ENCODE measurements around the gene MRPL53.

The MRPL53 gene

GRCh38 chr2:74426181-74426758 is 46.2 kb downstream of the MRPL53 start:
- TF ChIP-seq PRDM10 (tag by site-specific recombination; IDR thresholded peaks at IDR 0.05) (no peak), ZNF138 (tag by site-specific recombination; IDR thresholded peaks at IDR 0.05; ENCODE audit: borderline replicate concordance) (no peak), PRDM1 (tag by site-specific recombination; IDR thresholded peaks at IDR 0.05) (no peak), KLF17 (tag by site-specific recombination; IDR thresholded peaks at IDR 0.05) (0 out of 2 replicates have a peak, but pooled peaks have one; percentile 28), ZBTB21 (tag by site-specific recombination; IDR thresholded peaks at IDR 0.05) (0 out of 2 replicates have a peak, but pooled peaks have one; percentile 28), ZNF747 (tag by site-specific recombination; IDR thresholded peaks at IDR 0.05) (no peak), ZSCAN4 (tag by site-specific recombination; IDR thresholded peaks at IDR 0.05) (no peak), ZNF280C (tag by site-specific recombination; IDR thresholded peaks at IDR 0.05) (no peak), ZNF837 (tag by site-specific recombination; IDR thresholded peaks at IDR 0.05) (no peak), PATZ1 (tag by site-specific recombination; IDR thresholded peaks at IDR 0.05) (peak; percentile 31; the same call in 1 of the 2 replicates), ZIC2 (tag by site-specific recombination; IDR thresholded peaks at IDR 0.05) (peak; percentile 17; the same call in 1 of the 2 replicates), GLIS1 (tag by site-specific recombination; IDR thresholded peaks at IDR 0.05) (0 out of 2 replicates have a peak, but pooled peaks have one; percentile 13), ZNF174 (tag by site-specific recombination; IDR thresholded peaks at IDR 0.05) (no peak), ZNF639 (tag by site-specific recombination; IDR thresholded peaks at IDR 0.05) (no peak), ZNF114 (tag by site-specific recombination; IDR thresholded peaks at IDR 0.05) (no peak), ZNF629 (tag by site-specific recombination; IDR thresholded peaks at IDR 0.05) (peak; percentile 73), ZBTB7A (tag by site-specific recombination; IDR thresholded peaks at IDR 0.05; ENCODE audit: low read depth) (no peak), ZNF416 (tag by site-specific recombination; IDR thresholded peaks at IDR 0.05) (no peak), GLIS2 (tag by site-specific recombination; IDR thresholded peaks at IDR 0.05) (peak; percentile 39; the same call in 1 of the 2 replicates)
- no peak overlapping the region for H3K4me3 ChIP-seq (ENCODE audit: low read depth, low read length)
- H3K4me1 ChIP-seq (ENCODE audit: control insufficient read depth, insufficient read depth, low read length): no peaks in the 10 kb centered on the region; the same call in 1 of the 2 replicates
- H3K27ac ChIP-seq (ENCODE audit: extremely low read depth, low read depth, low read length): no peak overlapping the region
- CTCF ChIA-PET: no interaction called here
- POLR2A ChIA-PET: interaction anchor here (3.3 kb wide), 1 partner anchor 14 kb away, joined by 17 read pairs; no protein-coding TSS in a partner anchor
- H3K9me3 ChIP-seq (ENCODE audit: control insufficient read depth, insufficient read depth, low read depth, low read length): no peaks in the 10 kb centered on the region
- H3K36me3 ChIP-seq (ENCODE audit: control insufficient read depth in 2 of 2, insufficient read depth in 1 of 2, low read length in 2 of 2): peaks cover 19 to 76% of the 10 kb centered on the region in 2 experiments; a peak in 2 of 3 replicates

All from HEK293 (cell line).